ENCODE results near the gene HOXA2.

GRCh38 chr7:27121684-27122076 is 19.2 kb upstream of the HOXA2 start:
- TF ChIP-seq CTCF (IDR thresholded peaks at IDR 0.05 in 4 of 5, conservative IDR thresholded peaks at IDR 0.05 in 1 of 5) (no peak), POLR2A (IDR thresholded peaks at IDR 0.05) (no peak)

Data from gastrocnemius medialis (tissue), 4 donors.